Thoracic aorta (tissue), 2 donors: ENCODE measurements around the gene FIZ1. TPM values are rescaled to one million over a fixed set of nuclear protein-coding genes. Genes with fewer than 3 reads are reported as not detected.

ENCODE experiments used
- ATAC-seq: fragments of 150-250 bp; one replicate; pipeline ENCODE4 v1.8.0; 2017; ENCODE audit warnings: low read depth; ENCODE audit not compliant: insufficient number of reproducible peaks, low FRiP score
- DNase-seq: peaks from one replicate; pipeline ENCODE4 v3.0.0-alpha.2; 2020; ENCODE audit warnings: low spot score
- H3K27ac ChIP-seq, 2 donors: fragments of 200-600 bp; sonication (generic); 1 replicate in 1 of 2; 2 replicates in 1 of 2; pipeline ENCODE4 v1.5.1; 2016; ENCODE audit warnings: mild to moderate bottlenecking in 2 of 2, moderate library complexity in 2 of 2
- H3K27me3 ChIP-seq: fragments of 200-600 bp; sonication (generic); replicated peaks from 2 replicates; pipeline ENCODE4 v1.6.0; 2016; ENCODE audit warnings: mild to moderate bottlenecking; ENCODE audit not compliant: insufficient read depth
- H3K36me3 ChIP-seq: fragments of 200-600 bp; sonication (generic); one replicate; pipeline ENCODE4 v1.5.1; 2016
- H3K4me1 ChIP-seq, 2 donors: fragments of 200-600 bp; sonication (generic); 1 replicate in 1 of 2; 2 replicates in 1 of 2; pipeline versions ENCODE4 v1.5.1 to v1.6.0; 2016; ENCODE audit warnings: low read depth in 2 of 2, mild to moderate bottlenecking in 1 of 2; ENCODE audit not compliant: control insufficient read depth in 1 of 2
- H3K4me3 ChIP-seq: fragments of 200-600 bp; sonication (generic); 2 replicates; pipeline ENCODE4 v1.5.1; 2016; ENCODE audit warnings: mild to moderate bottlenecking
- H3K9me3 ChIP-seq: fragments of 200-600 bp; sonication (generic); 2 replicates; pipeline ENCODE4 v1.5.1; 2016
- CTCF ChIP-seq: fragments of 200-600 bp; sonication (generic); IDR thresholded peaks from one replicate; pipeline ENCODE4 v1.5.1; 2019; ENCODE audit warnings: antibody characterized with exemption
- total RNA-seq, 2 donors: library from RNA; depleted of rRNA; stranded (reverse); fragments of >200 nt; gene quantifications; one replicate each; pipeline versions ENCODE4 v1.1.0 to v1.2.3, GENCODE V29; 2016

FIZ1 gene
- total RNA-seq, 2 donors from 2014 or later, result 9.5 to 17.3 TPM

GRCh38 chr19:55554302-55554701 is 45.0 kb downstream of the FIZ1 start:
- DNase-seq (no peak), ATAC-seq (no peak)
- no peaks in the 10 kb centered on the region for H3K27me3 ChIP-seq
- H3K36me3 ChIP-seq, result no peaks in the 10 kb centered on the region
- no peak for TF ChIP-seq CTCF
- no peak overlapping the region for H3K4me3 ChIP-seq
- H3K4me1 ChIP-seq, result peaks cover 7 to 8% of the 10 kb centered on the region in 2 donors
- no peaks in the 10 kb centered on the region for H3K9me3 ChIP-seq
- no peak overlapping the region for H3K27ac ChIP-seq

- H3K36me3 ChIP-seq, result no peaks in the 10 kb centered on the region
- H3K4me1 ChIP-seq, result peaks cover 9 to 13% of the 10 kb centered on the region in 2 donors
- DNase-seq (no peak), ATAC-seq (no peak)
- H3K27ac ChIP-seq, result no peak overlapping the region
- no peaks in the 10 kb centered on the region for H3K9me3 ChIP-seq
- no peak overlapping the region for H3K4me3 ChIP-seq
- no peaks in the 10 kb centered on the region for H3K27me3 ChIP-seq
- no peak for TF ChIP-seq CTCF
Measured at GRCh38 chr19:55553217-55554182, 45.8 kb downstream of the FIZ1 start.

- Histone ChIP-seq H3K4me3 (no peak overlapping the region), H3K4me1 (peaks cover 12 to 22% of the 10 kb centered on the region in 2 donors), H3K27me3 (no peaks in the 10 kb centered on the region), H3K27ac (no peak overlapping the region), H3K9me3 (no peaks in the 10 kb centered on the region), H3K36me3 (no peaks in the 10 kb centered on the region)
- no peak for TF ChIP-seq CTCF
- no peak for DNase-seq
- no peak for ATAC-seq
Measured at GRCh38 chr19:55552620-55553019, 46.7 kb downstream of the FIZ1 start.

GRCh38 chr19:55552206-55552605 is 47.1 kb downstream of the FIZ1 start:
- H3K27me3 ChIP-seq, result no peaks in the 10 kb centered on the region

More at GRCh38 chr19:55552206-55552605, 47.1 kb downstream of the FIZ1 start:
- Histone ChIP-seq H3K9me3 (no peaks in the 10 kb centered on the region), H3K4me3 (no peak overlapping the region), H3K27ac (no peak overlapping the region), H3K36me3 (no peaks in the 10 kb centered on the region), H3K4me1 (peaks cover 14 to 26% of the 10 kb centered on the region in 2 donors)
- TF ChIP-seq CTCF, result no peak
- DNase-seq, result no peak
- ATAC-seq, result no peak
